ENCODE results near the gene TPSAB1. TPM values are rescaled to one million over a fixed set of nuclear protein-coding genes. Genes with fewer than 3 reads are reported as not detected.
"Not testable (repeated sequence)": the region's sequence is repeated elsewhere in the genome, so short reads cannot be mapped to it uniquely, and the experiment has no call there.

TPSAB1 gene
- total RNA-seq, 1 donor from 2014 or later: not detected

DNA sequence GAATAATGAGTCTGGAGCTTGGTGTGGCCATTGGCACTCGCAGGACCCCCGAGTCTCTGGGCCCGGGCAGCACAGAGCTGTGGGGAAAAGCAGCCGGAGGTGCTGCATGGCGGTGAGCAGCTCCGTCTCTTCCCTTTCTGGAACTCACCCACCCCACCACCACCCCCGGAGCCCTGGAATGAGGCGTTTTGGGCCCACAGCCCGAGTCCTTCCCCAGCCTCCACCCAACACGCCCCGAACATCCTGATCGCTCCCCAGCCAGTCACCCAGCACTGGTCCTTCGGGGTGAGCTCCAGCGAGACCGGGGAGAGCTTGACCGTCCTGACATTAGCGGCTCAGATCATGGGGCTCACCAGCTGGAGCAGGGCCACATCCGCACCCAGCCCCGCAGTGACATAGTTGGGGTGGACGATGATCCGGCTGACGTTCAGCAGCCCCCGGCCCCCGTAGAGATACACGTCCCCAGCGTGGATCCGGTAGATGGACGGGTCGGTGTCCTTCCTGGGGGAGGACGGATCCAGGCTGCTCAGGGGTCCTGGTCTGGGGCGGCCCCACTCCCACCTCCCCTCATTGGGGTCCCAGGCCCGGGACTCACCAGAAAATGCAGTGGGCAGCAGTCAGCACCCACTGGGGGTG lies 21.8 kb downstream of the TPSAB1 start:
- DNase-seq (ENCODE audit: extremely low read depth, low read depth, low spot score): no peak

GRCh38 chr16:1262846-1263221 lies 22.3 kb downstream of the TPSAB1 start:
- no peak for DNase-seq (ENCODE audit: extremely low read depth, low read depth, low spot score)

- DNase-seq (ENCODE audit: extremely low read depth, low read depth, low spot score): no peak
Observed at GRCh38 chr16:1263591-1264344, 23.3 kb downstream of the TPSAB1 start.

GRCh38 chr16:1264345-1265089 lies 24.0 kb downstream of the TPSAB1 start:
- no peak for DNase-seq (ENCODE audit: extremely low read depth, low read depth, low spot score)

DNA sequence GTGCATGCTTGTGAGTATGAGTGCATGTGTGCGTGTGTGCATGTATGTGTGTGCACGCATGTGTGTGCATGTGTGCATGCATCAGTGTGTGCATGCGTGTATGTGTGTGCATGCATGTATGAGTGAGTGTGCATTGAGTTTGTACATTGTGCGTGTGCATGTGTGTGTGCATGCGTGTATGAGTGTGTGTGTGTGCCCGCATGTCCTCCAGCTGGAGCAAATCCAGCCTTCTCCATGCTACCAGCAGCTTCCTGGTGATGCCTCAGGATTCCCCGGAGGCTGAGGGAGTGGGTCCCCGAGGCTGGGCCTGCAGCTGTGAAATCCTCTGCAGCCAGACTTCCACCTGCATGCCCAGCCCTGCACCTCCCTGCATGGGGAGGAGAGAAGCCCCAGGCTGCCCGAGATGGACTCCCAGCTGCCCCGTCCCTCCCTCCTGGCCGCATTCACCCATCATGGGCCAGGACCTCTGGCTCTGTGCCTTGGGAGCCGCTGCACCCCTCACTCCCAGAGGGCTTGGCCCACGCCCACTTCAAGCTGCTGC lies 24.7 kb downstream of the TPSAB1 start:
- no peak for DNase-seq (ENCODE audit: extremely low read depth, low read depth, low spot score)

DNA sequence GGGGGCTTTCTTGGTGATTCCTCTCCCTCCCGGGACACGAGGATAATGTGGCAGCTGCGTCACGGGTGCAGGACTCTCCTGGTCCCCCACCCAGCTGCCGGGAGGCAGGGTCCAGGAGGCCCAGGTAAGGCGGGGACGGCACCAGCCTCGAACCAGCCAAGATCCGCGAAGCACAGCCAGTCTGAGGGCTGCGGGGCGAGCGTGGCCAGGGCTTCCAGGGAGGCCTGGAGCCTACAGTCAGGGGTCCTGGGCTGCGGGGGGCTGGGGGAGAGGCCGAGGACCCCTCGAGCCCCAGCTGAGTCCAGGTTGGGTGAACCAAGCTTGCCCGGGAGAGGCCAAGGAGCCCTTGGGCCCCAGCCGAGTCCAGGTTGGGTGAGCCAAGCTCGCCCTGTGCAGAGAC lies 25.3 kb downstream of the TPSAB1 start:
- no peak for DNase-seq (ENCODE audit: extremely low read depth, low read depth, low spot score)

- not testable (repeated sequence) for DNase-seq (ENCODE audit: extremely low read depth, low read depth, low spot score)
Observed at GRCh38 chr16:1269418-1269817, 28.9 kb downstream of the TPSAB1 start.

- DNase-seq (ENCODE audit: extremely low read depth, low read depth, low spot score): no peak
Observed at GRCh38 chr16:1271380-1271723, 30.8 kb downstream of the TPSAB1 start.

DNA sequence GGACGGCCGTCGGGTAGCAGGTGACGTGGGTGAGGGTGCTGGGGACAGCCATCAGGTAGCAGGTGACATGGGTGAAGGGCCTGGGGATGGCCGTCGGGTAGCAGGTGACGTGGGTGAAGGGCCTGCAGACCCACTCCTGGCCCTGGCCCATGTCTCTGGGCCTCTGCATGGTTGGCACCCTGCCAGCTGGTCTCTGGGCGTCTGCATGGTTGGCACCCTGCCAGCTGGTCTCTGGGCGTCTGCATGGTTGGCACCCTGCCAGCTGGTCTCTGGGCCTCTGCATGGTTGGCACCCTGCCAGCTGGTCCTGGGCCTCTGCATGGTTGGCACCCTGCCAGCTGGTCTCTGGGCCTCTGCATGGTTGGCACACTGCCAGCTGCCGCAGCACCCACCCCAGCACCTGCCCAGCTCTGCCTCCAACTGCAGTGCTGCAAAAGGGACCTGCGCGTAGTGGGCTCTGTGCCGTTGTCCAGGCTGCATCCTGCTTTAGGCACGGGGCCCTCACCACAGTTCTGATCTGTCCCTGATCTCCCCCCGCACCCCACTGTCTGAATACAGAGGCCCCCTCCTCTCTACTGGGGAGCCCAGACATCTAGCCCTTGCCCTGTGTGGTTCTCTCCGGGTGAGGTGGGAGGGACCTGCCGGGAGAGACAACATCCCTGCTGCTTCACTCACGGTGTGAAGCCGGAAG lies 31.4 kb downstream of the TPSAB1 start:
- DNase-seq (ENCODE audit: extremely low read depth, low read depth, low spot score): not testable (repeated sequence)

DNA sequence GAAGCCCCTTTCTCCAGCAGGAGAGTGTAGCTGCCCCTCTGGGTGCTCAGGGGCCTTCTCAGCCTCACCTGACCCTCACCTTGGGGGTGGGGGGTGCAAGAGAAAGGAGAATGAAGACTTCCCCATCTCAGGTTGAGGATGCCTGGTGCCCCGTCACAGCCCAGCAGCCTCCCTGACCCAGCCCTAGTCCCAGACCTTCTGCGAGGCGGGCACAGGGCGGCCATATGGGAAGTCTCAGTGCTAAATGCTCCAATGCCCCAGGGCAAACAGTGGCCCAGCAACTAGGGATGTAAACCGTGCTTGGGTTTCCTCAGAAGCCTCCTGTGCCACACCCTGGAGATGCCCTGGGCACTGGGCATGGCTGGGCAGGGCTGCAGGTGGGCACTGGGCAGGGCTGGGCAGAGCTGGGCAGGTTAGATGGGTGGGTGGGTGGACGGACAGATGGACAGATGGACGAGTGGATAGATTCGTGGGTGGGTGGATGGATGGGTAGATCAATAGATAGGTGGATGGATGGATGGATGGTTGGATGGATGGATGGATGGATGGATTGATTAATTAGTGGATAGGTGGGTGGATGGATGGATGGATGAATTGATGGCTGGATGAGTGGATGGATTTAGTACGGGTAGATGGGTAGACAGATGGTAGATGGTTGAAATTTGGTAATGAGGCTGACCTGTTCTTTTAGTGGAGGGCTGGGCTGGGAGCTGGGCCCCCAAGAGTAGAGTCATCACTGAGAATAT lies 32.1 kb downstream of the TPSAB1 start:
- DNase-seq (ENCODE audit: extremely low read depth, low read depth, low spot score): no peak

DNA sequence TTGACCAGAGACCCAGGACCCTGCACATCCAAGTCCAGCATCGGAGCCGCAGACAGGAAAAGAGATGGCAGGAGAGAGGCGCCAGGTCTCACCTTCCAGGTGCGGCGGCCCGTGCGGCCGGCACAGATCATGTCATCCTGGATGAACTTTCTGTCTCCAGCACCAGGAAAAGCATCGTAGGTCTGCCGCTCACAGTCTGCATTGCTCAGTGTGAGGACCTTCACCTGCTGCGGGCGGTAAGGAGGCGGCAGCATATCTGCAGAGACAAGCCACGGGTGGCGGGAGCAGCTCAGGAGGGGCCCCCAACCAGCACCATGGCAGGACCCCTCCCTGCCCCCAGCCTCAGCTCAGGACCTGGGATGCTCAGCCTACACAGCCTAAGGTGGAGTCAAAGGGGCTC lies 33.3 kb downstream of the TPSAB1 start:
- no peak for DNase-seq (ENCODE audit: extremely low read depth, low read depth, low spot score)

DNA sequence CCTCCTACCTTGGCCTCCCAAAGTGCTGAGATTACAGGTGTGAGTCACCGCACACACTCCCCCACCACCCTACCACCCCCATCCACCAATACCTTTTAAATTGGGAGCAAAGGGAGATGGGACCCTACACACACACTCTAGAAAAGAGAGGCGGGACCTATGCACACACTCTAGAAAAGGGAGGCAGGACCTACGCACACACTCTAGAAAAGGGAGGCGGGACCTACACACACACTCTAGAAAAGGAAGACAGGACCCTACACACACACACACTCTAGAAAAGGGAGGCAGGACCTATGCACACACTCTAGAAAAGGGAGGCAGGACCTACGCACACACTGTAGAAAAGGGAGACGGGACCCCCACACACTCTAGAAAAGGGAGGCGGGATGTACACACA lies 34.3 kb downstream of the TPSAB1 start:
- DNase-seq (ENCODE audit: extremely low read depth, low read depth, low spot score): no peak

- DNase-seq (ENCODE audit: extremely low read depth, low read depth, low spot score): no peak
Observed at GRCh38 chr16:1275791-1276579, 35.5 kb downstream of the TPSAB1 start.

DNA sequence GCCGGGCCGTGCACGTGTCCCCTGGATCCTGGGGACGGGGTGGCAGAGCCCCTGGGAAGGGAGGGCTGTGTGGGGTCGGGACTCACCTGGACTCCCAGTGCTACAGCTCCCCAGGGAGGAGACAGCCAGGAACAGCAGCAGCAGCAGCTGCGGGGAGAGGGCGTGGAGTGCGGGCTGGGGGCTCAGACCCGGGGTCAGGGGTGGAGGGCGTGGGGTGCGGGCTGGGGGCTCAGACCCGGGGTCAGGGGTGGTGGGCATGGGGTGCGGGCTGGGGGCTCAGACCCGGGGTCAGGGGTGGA lies 36.0 kb downstream of the TPSAB1 start:
- DNase-seq (ENCODE audit: extremely low read depth, low read depth, low spot score): no peak

- DNase-seq (ENCODE audit: extremely low read depth, low read depth, low spot score): no peak
Observed at GRCh38 chr16:1277151-1277598, 36.7 kb downstream of the TPSAB1 start.

DNA sequence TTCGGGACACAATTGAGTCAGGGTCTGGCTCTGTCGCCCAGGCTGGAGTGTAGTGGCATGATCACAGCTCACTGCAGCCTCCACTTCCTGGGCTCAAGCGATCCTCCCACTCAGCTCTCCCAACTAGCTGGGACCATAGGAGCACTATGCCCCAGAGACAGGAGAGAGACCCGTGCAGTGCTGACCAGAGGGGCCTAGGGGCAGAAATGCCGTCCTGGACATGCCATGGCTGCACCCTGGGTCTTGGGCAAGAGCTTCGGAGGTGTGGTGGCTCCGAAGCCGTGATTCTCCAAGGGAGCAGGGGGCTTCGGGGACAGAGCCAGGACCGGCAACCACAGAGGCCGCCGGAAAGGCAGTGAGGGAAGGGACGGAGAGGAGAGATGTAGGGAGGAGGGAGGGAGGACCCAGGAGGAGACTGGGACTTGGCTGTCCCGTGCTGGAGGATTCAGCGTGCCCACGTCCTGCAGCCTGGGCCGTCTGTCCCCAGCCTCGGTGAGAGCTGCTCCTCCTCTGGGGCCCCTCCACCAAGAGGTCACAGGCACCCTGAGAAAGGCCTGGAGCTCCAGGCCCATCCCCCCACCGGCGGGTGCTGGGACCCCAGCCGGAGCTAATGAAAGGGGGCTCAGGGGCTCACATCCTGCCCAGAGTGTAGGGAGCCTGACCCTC lies 37.2 kb downstream of the TPSAB1 start:
- DNase-seq (ENCODE audit: extremely low read depth, low read depth, low spot score): no peak

DNA sequence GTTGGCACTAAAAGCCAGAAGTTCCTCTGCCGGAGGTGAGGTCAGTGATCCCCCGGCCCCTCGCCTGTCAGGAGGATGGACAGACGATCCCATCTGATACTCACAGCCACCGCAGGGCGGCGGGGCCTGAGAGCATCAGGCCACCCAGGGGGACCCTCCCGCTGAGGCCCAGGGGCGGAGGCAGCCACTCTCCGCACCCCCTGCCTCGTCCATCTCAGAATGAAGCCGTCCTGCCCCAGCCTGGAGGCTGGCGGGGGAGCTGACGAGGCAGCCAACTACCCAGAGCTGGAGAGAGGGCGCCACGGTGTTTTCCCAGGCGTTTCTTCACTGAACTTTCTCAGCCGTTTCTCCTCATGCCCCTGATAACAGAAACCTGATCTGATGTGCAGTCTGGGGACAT lies 38.0 kb downstream of the TPSAB1 start:
- no peak for DNase-seq (ENCODE audit: extremely low read depth, low read depth, low spot score)

- DNase-seq (ENCODE audit: extremely low read depth, low read depth, low spot score): no peak
Observed at GRCh38 chr16:1279081-1279944, 38.8 kb downstream of the TPSAB1 start.
